AG10803 (cell line): ENCODE data around the gene HOXC4.

Experiments
- DNase-seq: peaks from one replicate; pipeline ENCODE4 v3.0.0; 2010; ENCODE audit warnings: low read depth
- H3K4me3 ChIP-seq: 2 replicates; pipeline ENCODE4 v1.5.1; 2011; ENCODE audit warnings: mild to moderate bottlenecking, low read length, control low read depth
- TF ChIP-seq, protein P1 (sequence below): conservative IDR thresholded peaks from 2 replicates; pipeline ENCODE4 v1.5.1; 2011; ENCODE audit warnings: mild to moderate bottlenecking, low read length, control low read depth, inconsistent platforms

Gene HOXC4

DNA sequence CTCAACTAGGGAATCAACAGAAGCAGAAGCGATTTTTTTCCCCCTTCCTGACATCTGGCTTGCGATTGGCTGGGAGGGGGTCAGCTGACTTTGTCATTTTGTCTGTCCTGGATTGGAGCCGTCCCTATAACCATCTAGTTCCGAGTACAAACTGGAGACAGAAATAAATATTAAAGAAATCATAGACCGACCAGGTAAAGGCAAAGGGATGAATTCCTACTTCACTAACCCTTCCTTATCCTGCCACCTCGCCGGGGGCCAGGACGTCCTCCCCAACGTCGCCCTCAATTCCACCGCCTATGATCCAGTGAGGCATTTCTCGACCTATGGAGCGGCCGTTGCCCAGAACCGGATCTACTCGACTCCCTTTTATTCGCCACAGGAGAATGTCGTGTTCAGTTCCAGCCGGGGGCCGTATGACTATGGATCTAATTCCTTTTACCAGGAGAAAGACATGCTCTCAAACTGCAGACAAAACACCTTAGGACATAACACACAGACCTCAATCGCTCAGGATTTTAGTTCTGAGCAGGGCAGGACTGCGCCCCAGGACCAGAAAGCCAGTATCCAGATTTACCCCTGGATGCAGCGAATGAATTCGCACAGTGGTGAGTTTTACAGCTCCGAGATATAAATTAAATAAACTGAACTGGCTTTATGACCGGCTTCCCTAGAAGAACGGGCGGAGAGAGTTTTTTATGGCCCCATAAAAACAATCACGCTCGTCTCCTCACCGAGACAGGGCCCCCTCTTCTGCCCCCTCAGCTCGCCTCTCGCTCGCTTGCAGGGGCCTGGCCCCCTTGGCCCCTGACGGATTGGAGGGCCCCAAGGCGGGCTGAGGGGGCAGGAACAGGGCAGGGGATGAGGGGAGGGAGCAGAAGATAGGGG is 25.1 kb upstream of the HOXC4 start, which contains the start of gene HOXC6:
Gene HOXC6 (plus strand): TSS at position 127 of the 888 bp plus-strand sequence. CDS start 82 bp downstream, at position 209.
- TF ChIP-seq, protein P1, sequence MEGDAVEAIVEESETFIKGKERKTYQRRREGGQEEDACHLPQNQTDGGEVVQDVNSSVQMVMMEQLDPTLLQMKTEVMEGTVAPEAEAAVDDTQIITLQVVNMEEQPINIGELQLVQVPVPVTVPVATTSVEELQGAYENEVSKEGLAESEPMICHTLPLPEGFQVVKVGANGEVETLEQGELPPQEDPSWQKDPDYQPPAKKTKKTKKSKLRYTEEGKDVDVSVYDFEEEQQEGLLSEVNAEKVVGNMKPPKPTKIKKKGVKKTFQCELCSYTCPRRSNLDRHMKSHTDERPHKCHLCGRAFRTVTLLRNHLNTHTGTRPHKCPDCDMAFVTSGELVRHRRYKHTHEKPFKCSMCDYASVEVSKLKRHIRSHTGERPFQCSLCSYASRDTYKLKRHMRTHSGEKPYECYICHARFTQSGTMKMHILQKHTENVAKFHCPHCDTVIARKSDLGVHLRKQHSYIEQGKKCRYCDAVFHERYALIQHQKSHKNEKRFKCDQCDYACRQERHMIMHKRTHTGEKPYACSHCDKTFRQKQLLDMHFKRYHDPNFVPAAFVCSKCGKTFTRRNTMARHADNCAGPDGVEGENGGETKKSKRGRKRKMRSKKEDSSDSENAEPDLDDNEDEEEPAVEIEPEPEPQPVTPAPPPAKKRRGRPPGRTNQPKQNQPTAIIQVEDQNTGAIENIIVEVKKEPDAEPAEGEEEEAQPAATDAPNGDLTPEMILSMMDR: no peak
- peak within 1 kb of the TSS; percentile 98 for H3K4me3 ChIP-seq
- DNase-seq: peak; percentile 78

DNA sequence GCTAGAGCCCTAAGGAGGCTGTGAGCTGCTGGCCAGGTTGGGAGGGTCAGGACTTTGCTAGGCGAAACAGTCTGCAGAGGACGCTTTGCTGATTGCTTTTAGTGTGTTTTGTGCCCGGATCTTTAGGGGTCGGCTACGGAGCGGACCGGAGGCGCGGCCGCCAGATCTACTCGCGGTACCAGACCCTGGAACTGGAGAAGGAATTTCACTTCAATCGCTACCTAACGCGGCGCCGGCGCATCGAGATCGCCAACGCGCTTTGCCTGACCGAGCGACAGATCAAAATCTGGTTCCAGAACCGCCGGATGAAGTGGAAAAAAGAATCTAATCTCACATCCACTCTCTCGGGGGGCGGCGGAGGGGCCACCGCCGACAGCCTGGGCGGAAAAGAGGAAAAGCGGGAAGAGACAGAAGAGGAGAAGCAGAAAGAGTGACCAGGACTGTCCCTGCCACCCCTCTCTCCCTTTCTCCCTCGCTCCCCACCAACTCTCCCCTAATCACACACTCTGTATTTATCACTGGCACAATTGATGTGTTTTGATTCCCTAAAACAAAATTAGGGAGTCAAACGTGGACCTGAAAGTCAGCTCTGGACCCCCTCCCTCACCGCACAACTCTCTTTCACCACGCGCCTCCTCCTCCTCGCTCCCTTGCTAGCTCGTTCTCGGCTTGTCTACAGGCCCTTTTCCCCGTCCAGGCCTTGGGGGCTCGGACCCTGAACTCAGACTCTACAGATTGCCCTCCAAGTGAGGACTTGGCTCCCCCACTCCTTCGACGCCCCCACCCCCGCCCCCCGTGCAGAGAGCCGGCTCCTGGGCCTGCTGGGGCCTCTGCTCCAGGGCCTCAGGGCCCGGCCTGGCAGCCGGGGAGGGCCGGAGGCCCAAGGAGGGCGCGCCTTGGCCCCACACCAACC is 23.9 kb upstream of the HOXC4 start:
- H3K4me3 ChIP-seq: peak overlapping the region; percentile 98
- TF ChIP-seq, protein P1: no peak
- DNase-seq: no peak

DNA sequence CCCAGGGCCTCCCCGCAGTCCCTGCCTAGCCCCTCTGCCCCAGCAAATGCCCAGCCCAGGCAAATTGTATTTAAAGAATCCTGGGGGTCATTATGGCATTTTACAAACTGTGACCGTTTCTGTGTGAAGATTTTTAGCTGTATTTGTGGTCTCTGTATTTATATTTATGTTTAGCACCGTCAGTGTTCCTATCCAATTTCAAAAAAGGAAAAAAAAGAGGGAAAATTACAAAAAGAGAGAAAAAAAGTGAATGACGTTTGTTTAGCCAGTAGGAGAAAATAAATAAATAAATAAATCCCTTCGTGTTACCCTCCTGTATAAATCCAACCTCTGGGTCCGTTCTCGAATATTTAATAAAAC is 23.2 kb upstream of the HOXC4 start:
- peak overlapping the region; percentile 98 for H3K4me3 ChIP-seq
- no peak for DNase-seq
- TF ChIP-seq, protein P1: no peak

DNA sequence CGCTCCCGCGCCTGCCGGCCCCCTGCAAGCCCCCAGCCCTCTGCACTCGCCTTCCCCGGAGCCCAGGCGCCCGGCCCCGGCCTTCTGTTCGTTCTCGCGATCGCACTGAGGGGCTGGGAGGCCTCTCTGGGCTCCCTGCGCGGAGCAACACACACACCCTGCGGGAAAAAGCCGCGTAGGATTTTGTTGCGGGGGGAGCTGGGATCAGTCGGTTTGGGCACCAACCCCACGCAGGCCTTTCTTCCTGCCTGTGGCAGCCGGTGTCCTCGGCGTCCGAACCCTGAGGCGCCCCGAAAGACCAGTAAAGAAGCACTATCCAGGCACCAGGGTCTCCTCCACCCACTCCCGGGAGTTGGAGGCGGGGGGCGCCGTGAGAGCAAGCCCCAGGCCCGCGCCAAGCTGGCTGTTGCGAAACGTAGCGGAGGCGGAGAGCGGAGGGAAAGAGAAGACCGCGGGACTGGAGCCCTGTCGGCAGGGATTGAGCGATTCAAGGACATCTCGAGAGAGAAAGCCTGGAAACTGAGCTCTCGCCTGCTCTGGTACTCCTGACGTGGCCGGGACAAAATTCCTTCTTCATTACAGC is 22.7 kb upstream of the HOXC4 start:
- peak; percentile 86 for DNase-seq
- TF ChIP-seq, protein P1: no peak; the same call in 1 of the 2 replicates
- H3K4me3 ChIP-seq: peak overlapping the region; percentile 98

DNA sequence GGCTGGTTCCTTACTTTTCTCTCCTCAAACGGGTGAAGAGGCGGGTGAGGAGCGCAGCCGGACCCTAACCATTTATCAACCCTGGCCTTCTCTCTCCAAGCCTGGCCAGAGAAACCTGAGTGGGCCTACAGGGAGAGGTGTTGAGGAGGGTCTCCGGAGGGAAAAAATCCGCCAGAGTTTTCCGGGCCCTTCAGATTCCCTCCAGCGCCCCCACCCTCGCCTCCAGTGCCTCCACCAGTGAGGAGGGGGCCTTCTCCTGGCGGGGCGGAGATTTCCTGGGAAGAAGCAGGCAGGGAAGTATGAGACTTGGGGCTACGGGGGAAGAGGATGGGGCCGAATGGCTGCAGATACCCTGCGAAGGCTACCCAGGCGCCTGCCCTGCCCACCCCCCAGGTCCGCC is 22.2 kb upstream of the HOXC4 start:
- peak overlapping the region; percentile 98 for H3K4me3 ChIP-seq
- TF ChIP-seq, protein P1: no peak
- DNase-seq: no peak

DNA sequence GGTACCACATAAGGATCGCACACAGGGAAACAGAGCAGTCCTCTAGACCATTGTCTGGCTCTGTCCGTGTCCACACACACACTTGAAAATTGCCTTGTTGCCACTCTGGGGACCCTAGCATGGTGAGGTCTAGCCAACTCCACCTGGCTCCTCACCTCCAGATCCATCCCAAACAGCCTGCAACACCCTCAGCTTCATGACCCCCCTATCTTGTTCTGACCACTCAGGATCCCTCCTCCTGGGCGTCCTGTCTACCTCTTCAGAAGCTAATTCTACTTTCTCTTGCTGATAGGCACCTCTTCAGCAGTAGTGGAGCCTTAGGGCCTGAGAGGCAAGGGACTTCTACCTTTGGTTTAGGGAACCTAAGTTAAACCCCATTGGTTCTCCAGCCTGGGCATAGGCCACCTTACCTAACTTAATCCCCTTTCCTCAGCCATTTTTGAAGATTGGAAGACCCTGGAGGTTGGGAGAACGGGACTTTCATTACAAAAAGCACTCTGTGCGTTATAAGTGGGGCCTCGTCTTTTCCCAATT is 21.5 kb upstream of the HOXC4 start:
- H3K4me3 ChIP-seq: peak overlapping the region; percentile 3; the same call in 1 of the 2 replicates
- DNase-seq: no peak
- TF ChIP-seq, protein P1: no peak
